Stimulated activated CD4-positive, alpha-beta T cell treated with anti-CD3 and anti-CD28 coated beads, Interleukin-2, amount 100 ng/mL, for 48 hours (primary cell): ENCODE data around the gene SLC35A5.
A peak's percentile ranks its signal among the peaks of the same experiment; 100 is the strongest.

Source experiments
- DNase-seq, 2 donors: peaks; one replicate each; pipeline ENCODE4 v3.0.0-alpha.2; 2020

SLC35A5 gene

GRCh38 chr3:112572701-112573100 lies 10.9 kb downstream of the SLC35A5 start:
- DNase-seq, result no peak

- no peak for DNase-seq
Observed at GRCh38 chr3:112579232-112579631, 17.4 kb downstream of the SLC35A5 start.

GRCh38 chr3:112579697-112580096 lies 17.9 kb downstream of the SLC35A5 start:
- DNase-seq, result no peak

- peak; percentile 11 to 12 for DNase-seq
Observed at GRCh38 chr3:112582244-112582874, 20.5 kb downstream of the SLC35A5 start.

- no peak for DNase-seq
Observed at GRCh38 chr3:112583105-112583504, 21.3 kb downstream of the SLC35A5 start.

GRCh38 chr3:112585782-112586181 lies 23.9 kb downstream of the SLC35A5 start:
- DNase-seq, result no peak

- DNase-seq, result no peak
Observed at GRCh38 chr3:112587336-112587735, 25.5 kb downstream of the SLC35A5 start.

GRCh38 chr3:112593258-112593657 lies 31.4 kb downstream of the SLC35A5 start:
- no peak for DNase-seq

- DNase-seq, result no peak
Observed at GRCh38 chr3:112594856-112595255, 33.0 kb downstream of the SLC35A5 start.

- DNase-seq, result no peak
Observed at GRCh38 chr3:112597945-112598344, 36.1 kb downstream of the SLC35A5 start.

GRCh38 chr3:112598731-112599130 lies 36.9 kb downstream of the SLC35A5 start:
- DNase-seq, result no peak

GRCh38 chr3:112602217-112602838 lies 40.5 kb downstream of the SLC35A5 start:
- DNase-seq, result no peak

GRCh38 chr3:112604536-112604935 lies 42.7 kb downstream of the SLC35A5 start:
- no peak for DNase-seq

- no peak for DNase-seq
Observed at GRCh38 chr3:112605285-112605684, 43.4 kb downstream of the SLC35A5 start.

GRCh38 chr3:112606098-112606497 lies 44.3 kb downstream of the SLC35A5 start:
- DNase-seq, result no peak

GRCh38 chr3:112607863-112608262 lies 46.0 kb downstream of the SLC35A5 start:
- DNase-seq, result no peak

- no peak for DNase-seq
Observed at GRCh38 chr3:112610121-112610520, 48.3 kb downstream of the SLC35A5 start.

GRCh38 chr3:112611752-112612515 lies 50.1 kb downstream of the SLC35A5 start:
- no peak for DNase-seq

- no peak for DNase-seq
Observed at GRCh38 chr3:112615989-112616731, 54.3 kb downstream of the SLC35A5 start.

- no peak for DNase-seq
Observed at GRCh38 chr3:112617285-112617684, 55.4 kb downstream of the SLC35A5 start.

GRCh38 chr3:112619295-112619694 lies 57.5 kb downstream of the SLC35A5 start:
- no peak for DNase-seq

GRCh38 chr3:112623213-112623612 lies 61.4 kb downstream of the SLC35A5 start:
- no peak for DNase-seq

GRCh38 chr3:112623717-112624116 lies 61.9 kb downstream of the SLC35A5 start:
- no peak for DNase-seq
